Endothelial cell of umbilical vein (primary cell): ENCODE data around the gene FBXO27. TPM values are rescaled to one million over a fixed set of nuclear protein-coding genes. Genes with fewer than 3 reads are reported as not detected.

Experiments used
- BruUV-seq: library from RNA; stranded (reverse); fragments of 400-500 nt; replicated peaks from 2 replicates; lab custom pipeline; 2021; lab: Mats Ljungman, UMichigan
- CTCF ChIA-PET: fragments of 300-600, 350-600 bp; sonication (Branson Sonifier 250); formaldehyde crosslinking; loops from one replicate; lab custom pipeline; 2021; ENCODE audit warnings: antibody characterized with exemption, inconsistent platforms; lab: Charles Lee
- POLR2A ChIA-PET: fragments of 300-600, 350-600 bp; sonication (Branson Sonifier 250); formaldehyde crosslinking; loops from one replicate; lab custom pipeline; 2021; ENCODE audit warnings: antibody characterized with exemption, inconsistent platforms; lab: Charles Lee
- DNase-seq: peaks from one replicate; pipeline ENCODE4 v3.0.0-alpha.2; 2011; ENCODE audit warnings: low read depth, low spot score
- FAIRE-seq: peaks from 2 replicates; lab custom pipeline; 2011; peaks lifted over from hg19 to GRCh38; lab: Jason Lieb, UNC
- H2AFZ ChIP-seq: 2 replicates; pipeline ENCODE4 v1.6.0; 2012; ENCODE audit warnings: low read depth, low read length, control low read depth, inconsistent platforms
- H3K27ac ChIP-seq: 2 replicates; pipeline ENCODE4 v1.5.1; 2011; ENCODE audit warnings: low read depth, mild to moderate bottlenecking, control low read depth, low read length, moderate library complexity; ENCODE audit not compliant: insufficient read depth
- H3K27me3 ChIP-seq, 2 experiments: 2 replicates each; pipeline versions ENCODE4 v1.6.0 to v1.6.1; 2011; ENCODE audit warnings: low read length in 2 of 2, mixed read lengths in 1 of 2; ENCODE audit not compliant: control insufficient read depth in 2 of 2, insufficient read depth in 2 of 2
- H3K36me3 ChIP-seq, 2 experiments: 2 replicates in 1 of 2; 3 replicates in 1 of 2; pipeline ENCODE4 v1.5.1; 2011; ENCODE audit warnings: low read length in 2 of 2, mild to moderate bottlenecking in 1 of 2, moderate library complexity in 1 of 2; ENCODE audit not compliant: control insufficient read depth in 2 of 2, insufficient read depth in 2 of 2; ENCODE audit errors: extremely low read depth in 1 of 2
- H3K4me1 ChIP-seq: 3 replicates; pipeline ENCODE4 v1.5.1; 2011; ENCODE audit warnings: mild to moderate bottlenecking, low read length; ENCODE audit not compliant: control insufficient read depth, insufficient read depth; ENCODE audit errors: extremely low read depth
- H3K4me2 ChIP-seq: 2 replicates; pipeline ENCODE4 v1.6.1; 2011; ENCODE audit warnings: low read length, control low read depth, mixed read lengths; ENCODE audit not compliant: insufficient read depth
- H3K4me3 ChIP-seq, 3 experiments: fragments of 200-600 bp in 1 of 3; sonication (generic), shearing (Covaris generic) in 1 of 3; replicated peaks in 1 of 3; 2 replicates each; pipeline ENCODE4 v1.5.1; 2011 to 2016; ENCODE audit warnings: control low read depth in 3 of 3, low read length in 3 of 3, mild to moderate bottlenecking in 2 of 3, inconsistent platforms in 1 of 3, low read depth in 1 of 3, moderate library complexity in 1 of 3; ENCODE audit not compliant: insufficient read depth in 1 of 3
- H3K79me2 ChIP-seq: 2 replicates; pipeline ENCODE4 v1.6.0; 2012; ENCODE audit warnings: low read length, inconsistent platforms; ENCODE audit not compliant: control insufficient read depth, insufficient read depth
- H3K9ac ChIP-seq: replicated peaks from 2 replicates; pipeline ENCODE3; 2011; ENCODE audit warnings: low read length, control low read depth; ENCODE audit not compliant: insufficient read depth; ENCODE audit errors: extremely low read depth
- H3K9me1 ChIP-seq: replicated peaks from 3 replicates; pipeline ENCODE4 v1.6.0; 2011; ENCODE audit warnings: mild to moderate bottlenecking, low read length; ENCODE audit not compliant: control insufficient read depth, insufficient read depth; ENCODE audit errors: extremely low read depth
- H3K9me3 ChIP-seq: replicated peaks from 2 replicates; pipeline ENCODE4 v1.5.1; 2012; ENCODE audit warnings: low read length, inconsistent platforms; ENCODE audit not compliant: control insufficient read depth, insufficient read depth
- H4K20me1 ChIP-seq: replicated peaks from 2 replicates; pipeline ENCODE3; 2011; ENCODE audit warnings: mild to moderate bottlenecking, low read length; ENCODE audit not compliant: control insufficient read depth, insufficient read depth; ENCODE audit errors: extremely low read depth
- EZH2 ChIP-seq: IDR thresholded peaks from 2 replicates; pipeline ENCODE4 v1.6.1; 2012; ENCODE audit warnings: borderline replicate concordance, low read depth, mild to moderate bottlenecking, moderate library complexity, low read length, inconsistent platforms; ENCODE audit not compliant: severe bottlenecking
- FOS ChIP-seq: IDR thresholded peaks from 2 replicates; pipeline ENCODE4 v1.6.1; 2011; ENCODE audit warnings: mild to moderate bottlenecking, low read length, moderate library complexity, borderline replicate concordance; ENCODE audit not compliant: insufficient read depth
- GATA2 ChIP-seq: IDR thresholded peaks from 2 replicates; pipeline ENCODE4 v1.7.0; 2011; ENCODE audit warnings: low read depth, mild to moderate bottlenecking, moderate library complexity, mixed read lengths, low read length; ENCODE audit not compliant: insufficient read length, insufficient read depth
- JUN ChIP-seq: IDR thresholded peaks from 2 replicates; pipeline ENCODE4 v1.6.1; 2011; ENCODE audit warnings: borderline replicate concordance, low read depth; ENCODE audit not compliant: insufficient read length, insufficient read depth
- MAX ChIP-seq: IDR thresholded peaks from 2 replicates; pipeline ENCODE4 v1.6.1; 2011; ENCODE audit not compliant: insufficient read depth, insufficient read length
- MYC ChIP-seq: IDR thresholded peaks from one replicate; pipeline ENCODE4 v1.6.1; 2011; ENCODE audit warnings: mild to moderate bottlenecking, low read depth, low read length
- POLR2A ChIP-seq: IDR thresholded peaks from 2 replicates; pipeline ENCODE4 v1.6.1; 2012; ENCODE audit warnings: low read depth, mild to moderate bottlenecking, control low read depth, low read length
- POLR2AphosphoS5 ChIP-seq: IDR thresholded peaks from 2 replicates; pipeline ENCODE4 v1.6.1; 2012; ENCODE audit warnings: low read depth, mild to moderate bottlenecking, control low read depth, low read length, moderate library complexity; ENCODE audit not compliant: insufficient read depth
- dilution Hi-C: fragments of 300-500 bp; cut with MboI; formaldehyde crosslinking; loops from one replicate; pipeline ENCODE4 v1.15.0; 2019; ENCODE audit warnings: low sequenced_read_pairs; ENCODE audit not compliant: extremely low pct_ligation_motif_present
- intact Hi-C: fragments of 100-400 bp; cut with micrococcal nuclease; formaldehyde crosslinking; loops from one replicate; pipeline ENCODE4 v1.10.0; 2022
- polyA plus RNA-seq, 4 experiments: library from polyadenylated mRNA; depleted of rRNA in 3 of 4; stranded (reverse) in 3 of 4; unstranded in 1 of 4; fragments of >200 nt; gene quantifications; 2 replicates each; pipeline versions ENCODE4 v1.2.1 to v1.2.3, GENCODE V29; 2011 to 2012; ENCODE audit warnings: missing spikeins in 1 of 4
- total RNA-seq: library from RNA; stranded (reverse); gene quantifications from 2 replicates; pipeline ENCODE4 v1.2.3, GENCODE V29; 2021
- TF ChIP-seq, protein P1 (sequence below), 2 donors: IDR thresholded peaks; 1 replicate in 1 of 2; 2 replicates in 1 of 2; pipeline ENCODE4 v1.5.1; 2011; ENCODE audit warnings: low read length in 2 of 2, mild to moderate bottlenecking in 2 of 2, moderate library complexity in 2 of 2, control low read depth in 1 of 2, inconsistent platforms in 1 of 2, low read depth in 1 of 2; ENCODE audit not compliant: insufficient read depth in 1 of 2; ENCODE audit errors: extremely low read depth in 1 of 2

FBXO27 gene
- total and polyA plus RNA-seq, 2 donors (not counting 3 experiments of a cell fraction or from before 2014, with no cell fraction given): 3.5 to 4.2 TPM

- no peak for FAIRE-seq
- Histone ChIP-seq H3K9me1 (no peaks in the 10 kb centered on the region), H2AFZ (no peak overlapping the region), H3K4me1 (no peaks in the 10 kb centered on the region), H3K27ac (no peak overlapping the region), H3K9ac (no peak overlapping the region), H3K4me3 (no peak overlapping the region), H3K27me3 (peaks cover 0 to 1% of the 10 kb centered on the region in 2 experiments), H3K36me3 (no peaks in the 10 kb centered on the region), H4K20me1 (no peaks in the 10 kb centered on the region), H3K4me2 (no peak overlapping the region), H3K9me3 (no peaks in the 10 kb centered on the region), H3K79me2 (no peaks in the 10 kb centered on the region)
- POLR2A ChIA-PET: no interaction called here
- dilution Hi-C loops (no loop called here), intact Hi-C loops (loop anchor here (1.0 to 5.0 kb wide), 5 partner anchors 57 to 275 kb away; partner anchors contain the start of gene NCCRP1)
- TF ChIP-seq EZH2: no peak
- no peak for TF ChIP-seq POLR2A
- no peak for TF ChIP-seq MYC
- no peak for TF ChIP-seq JUN
- no peak for TF ChIP-seq FOS
- BruUV-seq: no TSS peak
- no peak for DNase-seq
- CTCF ChIA-PET: interaction anchor here (1.0 to 3.1 kb wide), 26 partner anchors 10 to 289 kb away, joined by 3 to 36 read pairs (median 8); partner anchors contain the start of genes FBXO17 and SAMD4B
These were observed 20.5 kb upstream of the FBXO27 start for GRCh38 chr19:39052846-39053245.

- H3K9ac ChIP-seq: no peak overlapping the region
- H3K9me1 ChIP-seq: no peaks in the 10 kb centered on the region
- TF ChIP-seq MAX: no peak
- TF ChIP-seq GATA2: no peak
- TF ChIP-seq FOS: no peak
- TF ChIP-seq JUN: no peak
- TF ChIP-seq, protein P1, sequence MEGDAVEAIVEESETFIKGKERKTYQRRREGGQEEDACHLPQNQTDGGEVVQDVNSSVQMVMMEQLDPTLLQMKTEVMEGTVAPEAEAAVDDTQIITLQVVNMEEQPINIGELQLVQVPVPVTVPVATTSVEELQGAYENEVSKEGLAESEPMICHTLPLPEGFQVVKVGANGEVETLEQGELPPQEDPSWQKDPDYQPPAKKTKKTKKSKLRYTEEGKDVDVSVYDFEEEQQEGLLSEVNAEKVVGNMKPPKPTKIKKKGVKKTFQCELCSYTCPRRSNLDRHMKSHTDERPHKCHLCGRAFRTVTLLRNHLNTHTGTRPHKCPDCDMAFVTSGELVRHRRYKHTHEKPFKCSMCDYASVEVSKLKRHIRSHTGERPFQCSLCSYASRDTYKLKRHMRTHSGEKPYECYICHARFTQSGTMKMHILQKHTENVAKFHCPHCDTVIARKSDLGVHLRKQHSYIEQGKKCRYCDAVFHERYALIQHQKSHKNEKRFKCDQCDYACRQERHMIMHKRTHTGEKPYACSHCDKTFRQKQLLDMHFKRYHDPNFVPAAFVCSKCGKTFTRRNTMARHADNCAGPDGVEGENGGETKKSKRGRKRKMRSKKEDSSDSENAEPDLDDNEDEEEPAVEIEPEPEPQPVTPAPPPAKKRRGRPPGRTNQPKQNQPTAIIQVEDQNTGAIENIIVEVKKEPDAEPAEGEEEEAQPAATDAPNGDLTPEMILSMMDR (IDR thresholded peaks at IDR 0.05; ENCODE audit: extremely low read depth in 1 of 2, insufficient read depth in 1 of 2, low read depth in 1 of 2, low read length in 2 of 2): peak; percentile 79 to 89
- no peak for TF ChIP-seq EZH2
- no peak for TF ChIP-seq POLR2A
- no peak for TF ChIP-seq POLR2AphosphoS5
- H3K27me3 ChIP-seq: peaks cover 0 to 1% of the 10 kb centered on the region in 2 experiments
- intact Hi-C loops (loop anchor here (1.0 to 5.0 kb wide), 5 partner anchors 58 to 276 kb away; partner anchors contain the start of gene NCCRP1), dilution Hi-C loops (no loop called here)
- no peak overlapping the region for H3K4me2 ChIP-seq
- H3K4me3 ChIP-seq: no peak overlapping the region
- H3K36me3 ChIP-seq: no peaks in the 10 kb centered on the region
- H3K27ac ChIP-seq: no peak overlapping the region
- peak; percentile 75 for FAIRE-seq
- no peaks in the 10 kb centered on the region for H3K9me3 ChIP-seq
- peak; percentile 53 for DNase-seq
- H4K20me1 ChIP-seq: no peaks in the 10 kb centered on the region
- CTCF ChIA-PET: interaction anchor here (0.6 to 3.1 kb wide), 45 partner anchors 9 to 360 kb away, joined by 3 to 36 read pairs (median 6); partner anchors contain the start of genes FBXO17, PLEKHG2 and SAMD4B
- H3K79me2 ChIP-seq: no peaks in the 10 kb centered on the region
- no peak overlapping the region for H2AFZ ChIP-seq
- POLR2A ChIA-PET: no interaction called here
- BruUV-seq: no TSS peak
- H3K4me1 ChIP-seq: no peaks in the 10 kb centered on the region
These were observed 19.9 kb upstream of the FBXO27 start for GRCh38 chr19:39052243-39052746.
